ENCODE results near the gene DRD1.

The DRD1 gene

GRCh38 chr5:175475248-175475647 is 31.3 kb upstream of the DRD1 start:
- H3K27me3 ChIP-seq (ENCODE audit: insufficient read depth, insufficient read length), result peaks cover 20% of the 10 kb centered on the region
- no peak overlapping the region for H3K9ac ChIP-seq (ENCODE audit: insufficient read length, low read depth)
- no peaks in the 10 kb centered on the region for H3K36me3 ChIP-seq (ENCODE audit: insufficient read depth, insufficient read length, low read length)
- H3K4me3 ChIP-seq (ENCODE audit: insufficient read length, low read depth), result no peak overlapping the region
- no peaks in the 10 kb centered on the region for H3K9me3 ChIP-seq (ENCODE audit: insufficient read depth, low read length)
- no peak for DNase-seq (ENCODE audit: low read depth, low spot score)
- peaks cover 4% of the 10 kb centered on the region for H3K4me1 ChIP-seq (ENCODE audit: insufficient read depth, insufficient read length)
- no peak for TF ChIP-seq ZNF274 (IDR thresholded peaks at IDR 0.05; ENCODE audit: low read depth, low read length)
- no peak for TF ChIP-seq YY1 (IDR thresholded peaks at IDR 0.05; ENCODE audit: insufficient read depth, insufficient read length)
- no peak for TF ChIP-seq SUZ12 (IDR thresholded peaks at IDR 0.05; ENCODE audit: extremely low read depth, insufficient read depth, insufficient read length)

GRCh38 chr5:175472378-175472777 is 28.4 kb upstream of the DRD1 start:
- H3K9me3 ChIP-seq (ENCODE audit: insufficient read depth, low read length), result no peaks in the 10 kb centered on the region
- no peaks in the 10 kb centered on the region for H3K36me3 ChIP-seq (ENCODE audit: insufficient read depth, insufficient read length, low read length)
- H3K9ac ChIP-seq (ENCODE audit: insufficient read length, low read depth), result no peak overlapping the region
- H3K4me3 ChIP-seq (ENCODE audit: insufficient read length, low read depth), result no peak overlapping the region
- peaks cover 11% of the 10 kb centered on the region for H3K27me3 ChIP-seq (ENCODE audit: insufficient read depth, insufficient read length)
- peaks cover 5% of the 10 kb centered on the region for H3K4me1 ChIP-seq (ENCODE audit: insufficient read depth, insufficient read length)
- TF ChIP-seq SUZ12 (IDR thresholded peaks at IDR 0.05; ENCODE audit: extremely low read depth, insufficient read depth, insufficient read length) (no peak), ZNF274 (IDR thresholded peaks at IDR 0.05; ENCODE audit: low read depth, low read length) (no peak), YY1 (IDR thresholded peaks at IDR 0.05; ENCODE audit: insufficient read depth, insufficient read length) (no peak)
- DNase-seq (ENCODE audit: low read depth, low spot score), result no peak

GRCh38 chr5:175471628-175472027 is 27.6 kb upstream of the DRD1 start:
- Histone ChIP-seq H3K4me1 (ENCODE audit: insufficient read depth, insufficient read length) (peaks cover 5% of the 10 kb centered on the region), H3K9me3 (ENCODE audit: insufficient read depth, low read length) (no peaks in the 10 kb centered on the region), H3K9ac (ENCODE audit: insufficient read length, low read depth) (no peak overlapping the region), H3K27me3 (ENCODE audit: insufficient read depth, insufficient read length) (peaks cover 5% of the 10 kb centered on the region), H3K4me3 (ENCODE audit: insufficient read length, low read depth) (no peak overlapping the region), H3K36me3 (ENCODE audit: insufficient read depth, insufficient read length, low read length) (no peaks in the 10 kb centered on the region)
- TF ChIP-seq ZNF274 (IDR thresholded peaks at IDR 0.05; ENCODE audit: low read depth, low read length) (no peak), YY1 (IDR thresholded peaks at IDR 0.05; ENCODE audit: insufficient read depth, insufficient read length) (no peak)
- DNase-seq (ENCODE audit: low read depth, low spot score), result no peak

GRCh38 chr5:175471196-175471595 is 27.2 kb upstream of the DRD1 start:
- H3K27me3 ChIP-seq (ENCODE audit: insufficient read depth, insufficient read length), result peaks cover 1% of the 10 kb centered on the region
- peaks cover 5% of the 10 kb centered on the region for H3K4me1 ChIP-seq (ENCODE audit: insufficient read depth, insufficient read length)
- no peak for DNase-seq (ENCODE audit: low read depth, low spot score)
- H3K9me3 ChIP-seq (ENCODE audit: insufficient read depth, low read length), result no peaks in the 10 kb centered on the region
- no peak for TF ChIP-seq ZNF274 (IDR thresholded peaks at IDR 0.05; ENCODE audit: low read depth, low read length)
- TF ChIP-seq SUZ12 (IDR thresholded peaks at IDR 0.05; ENCODE audit: extremely low read depth, insufficient read depth, insufficient read length), result no peak
- no peak for TF ChIP-seq YY1 (IDR thresholded peaks at IDR 0.05; ENCODE audit: insufficient read depth, insufficient read length)
- no peak overlapping the region for H3K9ac ChIP-seq (ENCODE audit: insufficient read length, low read depth)
- no peak overlapping the region for H3K4me3 ChIP-seq (ENCODE audit: insufficient read length, low read depth)
- no peaks in the 10 kb centered on the region for H3K36me3 ChIP-seq (ENCODE audit: insufficient read depth, insufficient read length, low read length)

GRCh38 chr5:175470781-175471180 is 26.8 kb upstream of the DRD1 start:
- no peak for TF ChIP-seq ZNF274 (IDR thresholded peaks at IDR 0.05; ENCODE audit: low read depth, low read length)
- no peak for TF ChIP-seq SUZ12 (IDR thresholded peaks at IDR 0.05; ENCODE audit: extremely low read depth, insufficient read depth, insufficient read length)
- no peak for TF ChIP-seq YY1 (IDR thresholded peaks at IDR 0.05; ENCODE audit: insufficient read depth, insufficient read length)
- no peaks in the 10 kb centered on the region for H3K27me3 ChIP-seq (ENCODE audit: insufficient read depth, insufficient read length)

GRCh38 chr5:175469916-175470315 is 25.9 kb upstream of the DRD1 start:
- Histone ChIP-seq H3K4me3 (ENCODE audit: insufficient read length, low read depth) (no peak overlapping the region), H3K27me3 (ENCODE audit: insufficient read depth, insufficient read length) (no peaks in the 10 kb centered on the region), H3K36me3 (ENCODE audit: insufficient read depth, insufficient read length, low read length) (no peaks in the 10 kb centered on the region), H3K4me1 (ENCODE audit: insufficient read depth, insufficient read length) (peaks cover 5% of the 10 kb centered on the region), H3K9ac (ENCODE audit: insufficient read length, low read depth) (no peak overlapping the region), H3K9me3 (ENCODE audit: insufficient read depth, low read length) (no peaks in the 10 kb centered on the region)
- no peak for DNase-seq (ENCODE audit: low read depth, low spot score)
- TF ChIP-seq SUZ12 (IDR thresholded peaks at IDR 0.05; ENCODE audit: extremely low read depth, insufficient read depth, insufficient read length) (no peak), ZNF274 (IDR thresholded peaks at IDR 0.05; ENCODE audit: low read depth, low read length) (no peak), YY1 (IDR thresholded peaks at IDR 0.05; ENCODE audit: insufficient read depth, insufficient read length) (no peak)

More at GRCh38 chr5:175470781-175471180, 26.8 kb upstream of the DRD1 start:
- H3K36me3 ChIP-seq (ENCODE audit: insufficient read depth, insufficient read length, low read length), result no peaks in the 10 kb centered on the region
- H3K9me3 ChIP-seq (ENCODE audit: insufficient read depth, low read length), result no peaks in the 10 kb centered on the region
- no peak overlapping the region for H3K4me3 ChIP-seq (ENCODE audit: insufficient read length, low read depth)
- H3K9ac ChIP-seq (ENCODE audit: insufficient read length, low read depth), result no peak overlapping the region
- H3K4me1 ChIP-seq (ENCODE audit: insufficient read depth, insufficient read length), result peaks cover 5% of the 10 kb centered on the region
- no peak for DNase-seq (ENCODE audit: low read depth, low spot score)

GRCh38 chr5:175468892-175469291 is 24.9 kb upstream of the DRD1 start:
- H3K4me1 ChIP-seq (ENCODE audit: insufficient read depth, insufficient read length), result peaks cover 5% of the 10 kb centered on the region
- no peak overlapping the region for H3K4me3 ChIP-seq (ENCODE audit: insufficient read length, low read depth)
- no peaks in the 10 kb centered on the region for H3K36me3 ChIP-seq (ENCODE audit: insufficient read depth, insufficient read length, low read length)
- DNase-seq (ENCODE audit: low read depth, low spot score), result no peak
- H3K27me3 ChIP-seq (ENCODE audit: insufficient read depth, insufficient read length), result no peaks in the 10 kb centered on the region
- H3K9me3 ChIP-seq (ENCODE audit: insufficient read depth, low read length), result no peaks in the 10 kb centered on the region
- TF ChIP-seq YY1 (IDR thresholded peaks at IDR 0.05; ENCODE audit: insufficient read depth, insufficient read length) (no peak), SUZ12 (IDR thresholded peaks at IDR 0.05; ENCODE audit: extremely low read depth, insufficient read depth, insufficient read length) (no peak), ZNF274 (IDR thresholded peaks at IDR 0.05; ENCODE audit: low read depth, low read length) (no peak)
- no peak overlapping the region for H3K9ac ChIP-seq (ENCODE audit: insufficient read length, low read depth)

Measured in NT2/D1 (cell line).